GM18907 (cell line): ENCODE results near the gene DLEU7.

Experiments used
- ATAC-seq: cut with Tn5 transposase; IDR thresholded peaks from one replicate; pipeline ENCODE4 v1.9.1; 2021; ENCODE audit warnings: mild to moderate bottlenecking, moderate library complexity; ENCODE audit not compliant: unreplicated experiment

DLEU7 gene

DNA sequence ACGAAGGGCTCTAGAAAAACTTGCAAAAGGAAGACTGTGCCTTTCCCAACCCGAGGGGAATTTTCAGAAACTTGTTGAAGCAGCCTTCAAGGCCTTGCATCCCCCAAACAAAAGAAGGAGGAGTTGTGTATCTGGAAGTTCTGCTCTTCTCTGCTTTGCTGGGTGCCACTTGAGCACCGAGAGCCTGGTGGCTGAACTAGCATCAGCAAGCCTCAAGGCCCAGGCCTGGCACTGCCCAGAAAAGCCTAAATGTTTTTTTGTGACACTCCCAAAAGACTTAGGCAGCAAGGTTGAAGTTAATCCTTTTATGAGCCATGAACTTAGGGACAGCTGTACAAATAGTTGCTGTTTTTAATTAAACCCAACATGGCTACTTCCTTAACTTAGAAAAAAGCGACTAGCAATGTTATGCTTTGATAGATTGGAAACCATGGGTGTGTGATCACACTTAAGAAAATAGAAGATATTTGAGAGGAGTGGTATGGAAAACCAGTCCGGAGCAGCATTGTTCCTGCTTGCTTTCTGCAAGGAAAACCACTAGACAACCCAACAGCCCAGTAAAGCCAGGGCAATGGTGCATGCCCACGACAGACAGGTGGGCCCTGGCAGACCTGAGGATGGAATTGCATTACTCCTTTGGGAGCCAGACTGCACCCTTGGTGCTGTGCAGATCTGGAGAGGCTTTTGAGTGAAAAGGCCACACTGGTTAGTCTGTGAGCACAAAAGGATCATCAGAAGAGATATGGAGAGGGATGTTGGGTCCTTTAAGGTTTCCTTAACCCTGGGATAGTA is 788 bp upstream of the DLEU7 start:
- no peak for ATAC-seq

DNA sequence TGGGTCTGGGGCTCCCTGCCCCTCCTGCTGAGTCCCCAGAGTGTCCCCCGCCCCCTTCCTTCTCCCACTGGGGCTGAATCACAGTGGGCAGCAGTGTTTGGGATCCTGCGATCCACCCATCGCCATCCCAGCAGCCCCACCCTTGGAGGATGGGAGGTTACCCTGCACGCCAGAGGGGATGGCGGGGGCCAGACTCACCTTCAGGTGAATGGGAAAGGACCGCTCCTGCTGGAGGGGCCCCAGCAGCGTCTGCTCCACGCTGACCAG is 569 bp downstream of the DLEU7 start:
- ATAC-seq = no peak

DNA sequence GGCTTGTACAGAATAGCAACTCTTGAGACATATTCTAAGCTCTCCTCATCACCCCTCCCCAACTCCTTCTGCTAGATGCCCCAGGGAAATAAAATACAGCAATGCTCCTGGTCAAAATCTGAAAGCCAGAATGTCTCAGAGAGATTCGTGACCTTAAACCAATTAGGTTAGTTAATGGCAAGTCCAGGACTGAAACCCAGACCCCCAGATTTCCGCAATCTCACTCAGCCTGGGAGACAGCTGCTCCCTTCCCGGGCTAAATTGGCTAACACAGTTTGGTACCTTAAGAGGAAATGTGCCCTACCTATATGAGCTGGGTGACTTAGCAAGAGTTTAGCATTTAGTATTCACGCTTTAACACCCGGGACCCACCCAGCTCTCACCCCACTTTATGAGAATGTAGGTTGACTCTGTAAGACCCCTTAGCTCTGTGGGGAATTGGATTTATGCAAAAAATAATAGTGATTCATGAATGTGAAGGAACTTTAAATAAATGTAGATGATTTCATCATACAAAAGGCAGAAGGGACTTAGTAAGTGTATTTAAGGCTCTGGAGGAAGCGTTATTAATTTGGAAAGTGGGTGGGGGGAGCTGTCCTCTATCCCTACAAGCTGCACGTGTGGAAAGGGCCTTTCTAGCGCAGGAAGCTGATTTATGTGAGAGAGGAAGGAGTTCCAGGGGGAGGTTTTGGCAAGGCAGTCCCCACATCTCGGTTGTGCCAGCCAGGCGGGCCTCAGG is 1.1 kb downstream of the DLEU7 start:
- no peak for ATAC-seq

DNA sequence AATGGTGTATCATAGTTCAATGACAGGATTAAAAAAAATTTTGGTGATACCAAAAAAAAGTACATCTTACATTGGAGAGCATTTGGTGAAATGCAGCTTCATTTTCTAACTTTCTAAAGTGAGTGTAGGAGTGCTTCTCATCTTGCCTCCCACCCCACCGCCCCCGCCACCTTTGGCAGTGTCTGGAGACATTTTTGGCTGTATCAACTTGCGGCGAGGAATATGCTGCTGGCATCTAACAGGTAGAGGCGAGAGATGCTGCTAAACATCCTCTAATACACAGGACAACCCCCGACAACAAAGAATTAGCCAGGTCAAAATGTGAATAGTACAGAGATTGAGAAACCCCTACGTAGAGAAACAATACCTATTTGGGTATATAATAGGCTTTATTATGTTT is 1.7 kb downstream of the DLEU7 start:
- no peak for ATAC-seq

DNA sequence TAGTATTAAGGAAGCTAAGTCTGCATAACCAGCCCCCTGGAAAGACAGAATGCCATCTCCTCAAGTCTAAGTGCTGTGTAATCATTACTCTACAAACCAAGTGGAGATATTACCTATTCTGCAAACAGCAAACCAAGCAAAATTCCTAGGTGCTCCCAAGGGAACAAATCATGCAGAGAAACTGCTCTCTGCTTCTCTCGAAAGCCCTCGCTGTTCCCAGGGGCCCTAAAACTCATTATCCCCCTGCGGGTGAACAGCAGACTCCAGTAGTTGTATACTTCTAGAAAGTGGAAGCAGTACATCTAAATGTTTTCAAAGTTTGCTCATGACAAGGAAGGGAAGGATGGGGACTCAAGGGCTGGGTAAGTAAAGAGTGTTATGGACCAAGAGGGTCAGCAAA is 3.2 kb downstream of the DLEU7 start:
- no peak for ATAC-seq

DNA sequence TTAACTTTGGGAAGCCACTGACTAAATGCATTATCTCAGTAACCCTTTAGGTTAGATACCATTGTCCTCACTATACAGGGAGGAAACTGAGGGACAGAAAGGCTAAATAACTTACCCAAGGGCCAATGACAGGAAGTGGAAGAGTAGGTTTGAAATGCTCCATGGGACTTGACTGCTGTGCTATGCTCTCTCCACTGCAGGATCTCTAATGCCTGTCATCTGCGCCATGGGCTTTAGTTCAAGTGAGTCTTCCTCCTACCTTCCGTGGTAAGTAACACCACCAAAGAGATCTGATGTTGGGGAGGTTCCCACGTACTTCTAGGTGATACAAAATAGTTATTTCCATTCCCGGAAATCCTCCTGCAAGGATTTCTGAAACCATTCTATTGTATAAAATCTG is 3.7 kb downstream of the DLEU7 start:
- ATAC-seq = no peak

DNA sequence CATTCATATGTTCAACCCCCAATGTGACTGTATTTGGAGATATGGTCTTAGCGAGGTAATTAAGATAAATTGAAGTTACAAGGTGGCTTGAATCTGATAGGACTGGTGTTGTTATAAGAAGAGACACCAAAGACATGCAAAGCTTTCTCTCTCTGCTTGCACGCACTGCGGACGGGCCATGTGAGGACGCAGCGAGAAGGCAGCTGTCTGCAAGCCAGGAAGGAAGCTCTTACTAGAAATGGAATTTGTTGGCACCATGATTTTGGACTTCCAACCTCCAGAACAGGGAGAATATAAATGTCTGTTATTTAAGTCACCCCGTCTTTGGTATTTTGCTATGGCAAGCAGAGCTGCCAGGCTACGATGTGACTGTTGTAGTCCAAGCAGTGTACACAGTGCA is 4.8 kb downstream of the DLEU7 start:
- no peak for ATAC-seq

DNA sequence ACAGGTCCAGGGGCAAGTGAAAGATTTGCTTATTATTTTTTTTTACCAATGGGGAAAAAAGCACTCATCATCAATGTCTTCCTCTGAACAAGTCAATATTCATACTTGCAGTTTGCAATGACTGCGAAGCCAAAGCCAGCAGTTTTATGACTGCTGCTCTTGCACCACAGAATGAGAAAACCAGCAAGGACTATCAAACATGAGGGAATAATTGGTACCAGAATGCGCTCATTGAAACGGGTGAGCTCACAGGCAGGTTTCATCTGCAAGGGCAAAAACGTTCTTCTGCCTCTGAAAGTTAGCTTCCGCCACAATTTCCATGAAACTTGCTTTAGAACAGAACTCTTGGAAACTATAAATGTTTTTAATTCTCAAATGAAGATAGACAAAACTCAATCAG is 5.5 kb downstream of the DLEU7 start:
- no peak for ATAC-seq

DNA sequence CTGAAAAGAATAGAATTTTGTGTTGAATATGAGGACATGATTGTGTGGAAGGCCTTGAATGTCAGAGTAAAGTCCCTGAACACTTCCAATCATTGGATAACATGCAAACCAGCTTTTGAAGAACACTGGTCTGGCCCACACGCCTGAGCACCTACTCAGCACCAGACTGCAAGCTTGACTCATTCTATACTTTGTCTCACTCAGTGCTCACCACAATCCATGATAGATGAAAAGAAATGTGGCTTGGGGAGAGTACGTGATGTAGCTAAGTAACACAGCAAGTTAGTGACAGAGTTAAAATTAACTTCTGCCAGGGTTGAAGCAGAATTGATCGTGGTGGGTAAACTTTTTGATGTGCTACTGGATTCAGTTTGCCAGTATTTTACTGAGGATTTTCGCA is 12.0 kb downstream of the DLEU7 start:
- ATAC-seq = no peak

DNA sequence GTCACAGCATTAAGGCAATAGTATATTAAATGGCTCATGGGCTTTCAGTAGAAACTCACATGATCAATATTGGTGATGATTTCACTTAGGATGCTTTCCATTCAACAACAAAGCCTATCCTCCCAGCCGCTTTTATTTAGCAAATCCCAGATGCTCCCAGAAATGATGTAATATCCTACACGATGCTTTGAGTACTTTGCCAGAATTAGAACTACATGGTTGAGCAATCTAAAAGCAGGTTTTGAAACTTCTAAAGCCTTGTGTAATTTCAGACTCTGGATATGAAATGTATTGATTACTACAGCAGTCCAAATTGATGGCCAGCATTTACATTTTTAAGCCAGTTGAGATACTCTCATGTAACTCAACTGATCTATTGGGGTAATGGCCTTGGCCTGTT is 13.6 kb downstream of the DLEU7 start:
- no peak for ATAC-seq

DNA sequence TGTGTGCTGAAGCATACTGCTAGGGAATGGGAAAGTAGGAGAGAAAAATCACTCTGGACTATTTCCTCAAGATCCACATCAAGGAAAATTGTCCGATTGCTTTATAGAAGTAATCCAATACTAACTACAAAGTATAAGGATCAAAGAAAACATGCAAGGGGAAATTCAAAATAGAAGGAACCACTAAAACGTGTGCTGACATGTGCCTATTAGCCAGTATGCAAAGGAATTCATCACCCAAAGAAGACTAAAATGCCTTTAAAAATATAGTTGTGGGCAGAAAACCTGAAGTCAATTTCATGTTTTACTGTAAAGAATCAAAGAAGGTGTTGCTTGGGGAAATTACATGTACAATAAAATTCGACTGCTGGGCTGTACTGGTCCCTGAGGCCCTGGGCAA is 14.3 kb downstream of the DLEU7 start:
- ATAC-seq = no peak

DNA sequence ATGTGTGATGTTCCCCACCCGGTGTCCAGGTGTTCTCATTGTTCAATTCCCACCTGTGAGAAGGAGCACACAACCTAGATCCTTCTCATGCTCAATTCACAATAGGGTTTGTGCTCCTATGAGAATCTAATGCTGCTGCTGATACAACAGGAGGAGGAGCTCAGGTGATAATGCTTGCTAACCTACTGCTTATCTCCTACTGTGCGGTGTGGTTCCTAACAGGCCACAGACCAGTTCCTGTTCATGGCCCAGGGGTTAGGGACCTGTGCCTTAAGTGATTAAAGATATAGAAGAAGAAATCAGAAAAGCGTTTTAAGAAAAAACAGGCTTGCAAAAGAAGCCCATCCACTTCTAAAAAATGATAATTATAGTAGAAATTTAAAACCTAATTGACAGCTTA is 17.5 kb downstream of the DLEU7 start:
- ATAC-seq = no peak

DNA sequence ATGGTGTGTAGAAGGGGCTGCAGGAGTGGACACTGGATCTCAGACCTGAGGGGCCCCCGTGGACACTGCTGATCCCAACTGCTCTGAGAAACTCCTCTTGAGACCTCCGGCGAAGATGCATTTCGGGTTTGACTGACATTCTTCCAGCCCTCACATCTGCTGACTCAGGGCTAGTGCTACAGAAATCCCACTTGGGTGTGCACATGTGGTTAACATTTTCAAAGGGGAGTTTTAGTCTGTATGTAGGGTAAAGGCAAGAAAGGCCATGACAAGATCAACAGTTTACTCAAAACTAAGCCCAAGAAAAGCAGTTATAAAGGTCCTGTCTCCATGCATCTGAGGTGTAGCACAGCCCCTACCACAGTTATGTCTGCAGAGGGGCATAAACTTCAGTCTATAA is 31.2 kb downstream of the DLEU7 start:
- ATAC-seq = no peak

DNA sequence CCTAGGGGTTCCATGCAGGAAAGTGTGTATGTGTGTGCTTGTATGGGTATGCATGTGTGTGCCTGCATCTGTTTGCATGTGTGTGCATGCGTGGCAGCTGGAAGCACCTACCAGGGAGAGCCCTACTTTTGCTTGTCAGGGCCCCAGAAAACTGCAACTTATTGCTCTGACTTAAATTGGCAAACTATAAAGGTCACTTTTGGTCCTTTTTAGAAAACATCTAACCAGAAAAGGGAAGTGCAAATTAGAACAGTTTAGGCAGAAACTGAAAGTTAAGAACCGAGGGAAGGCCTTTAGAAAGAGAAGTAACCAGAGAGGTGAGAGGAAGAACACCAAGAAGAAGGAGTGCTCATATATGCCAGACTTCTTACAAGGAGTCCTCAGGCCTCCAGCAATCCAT is 32.5 kb downstream of the DLEU7 start:
- ATAC-seq = peak; percentile 91

DNA sequence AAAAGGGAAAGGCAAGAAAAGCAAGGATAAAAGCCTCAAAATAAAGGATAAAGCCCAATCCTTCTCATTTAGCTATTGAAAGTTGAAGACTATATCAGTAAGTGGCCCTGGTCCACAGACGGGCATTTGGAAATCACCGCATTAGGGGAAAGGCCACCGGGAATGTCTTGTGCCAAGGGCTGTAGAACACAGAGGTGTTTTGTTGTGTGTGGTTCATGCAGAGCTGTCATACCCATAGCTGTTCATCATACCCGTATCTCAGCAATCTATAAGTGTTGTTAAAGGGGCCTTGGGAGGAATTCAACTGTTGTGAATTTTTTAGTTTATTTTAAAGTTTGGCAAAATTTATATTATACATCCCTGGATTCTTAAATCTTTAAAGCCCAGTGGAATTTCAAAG is 33.0 kb downstream of the DLEU7 start:
- ATAC-seq = no peak

DNA sequence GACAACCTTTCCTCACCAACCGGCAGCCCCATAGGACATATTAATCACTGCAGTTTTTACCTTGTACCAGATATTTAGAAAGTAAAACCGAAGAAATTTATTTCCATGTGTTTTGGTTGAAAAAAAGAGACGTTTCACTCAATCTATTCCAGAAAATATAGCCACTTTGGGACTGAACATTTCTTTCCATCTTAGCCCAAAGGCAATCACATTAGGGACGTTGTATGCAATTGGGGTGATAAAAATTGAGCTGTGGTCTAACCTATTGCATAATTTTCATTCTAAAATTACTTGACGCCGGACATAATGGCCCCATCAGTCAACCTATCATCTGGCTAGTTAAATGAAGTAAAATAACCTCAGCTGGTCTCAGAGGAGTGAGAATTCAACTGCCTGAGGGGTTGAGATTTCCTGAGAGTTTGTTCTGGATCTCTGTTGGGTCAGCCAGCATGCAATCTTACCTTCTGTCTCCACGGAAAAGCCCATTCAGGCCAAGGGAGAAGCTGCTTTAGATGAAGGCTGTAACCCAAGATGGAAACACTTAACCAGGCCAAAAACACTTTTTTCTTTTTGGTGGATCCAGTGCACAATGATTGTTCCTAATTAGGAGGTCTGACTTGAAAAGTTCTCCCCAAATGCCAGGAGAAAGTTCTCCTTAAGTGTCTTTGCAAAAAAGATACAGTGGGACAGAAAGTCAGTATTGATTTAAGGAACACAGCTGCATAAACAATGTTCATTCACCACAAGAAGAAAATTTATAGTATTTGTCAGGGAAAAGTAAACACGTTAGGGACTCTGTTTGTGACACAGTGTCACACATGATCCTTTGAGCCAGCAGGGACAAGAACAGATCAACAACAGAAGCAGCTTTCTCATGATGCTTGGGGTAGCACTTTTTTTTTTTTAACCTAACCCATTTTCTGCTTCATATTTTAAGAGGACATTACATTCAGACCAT is 34.1 kb downstream of the DLEU7 start:
- ATAC-seq = no peak

DNA sequence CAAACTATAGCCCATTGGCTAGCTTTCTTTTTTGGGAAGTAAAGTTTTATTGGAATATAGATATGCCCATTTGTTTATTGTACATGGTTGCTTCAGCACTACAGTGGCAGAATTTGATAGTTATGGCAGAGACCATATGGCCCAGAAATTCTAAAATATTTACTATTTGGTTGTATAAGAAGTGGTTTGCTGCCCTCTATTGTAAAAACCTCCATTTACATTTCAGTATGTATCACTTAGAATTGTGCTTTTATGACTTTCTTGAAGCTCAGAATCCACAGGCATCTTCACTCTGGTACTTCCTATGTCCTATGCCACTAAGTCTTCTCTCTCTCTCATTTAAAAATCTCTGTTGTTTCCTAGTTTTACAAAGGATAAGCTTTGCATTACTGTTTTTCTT is 37.7 kb downstream of the DLEU7 start:
- no peak for ATAC-seq

DNA sequence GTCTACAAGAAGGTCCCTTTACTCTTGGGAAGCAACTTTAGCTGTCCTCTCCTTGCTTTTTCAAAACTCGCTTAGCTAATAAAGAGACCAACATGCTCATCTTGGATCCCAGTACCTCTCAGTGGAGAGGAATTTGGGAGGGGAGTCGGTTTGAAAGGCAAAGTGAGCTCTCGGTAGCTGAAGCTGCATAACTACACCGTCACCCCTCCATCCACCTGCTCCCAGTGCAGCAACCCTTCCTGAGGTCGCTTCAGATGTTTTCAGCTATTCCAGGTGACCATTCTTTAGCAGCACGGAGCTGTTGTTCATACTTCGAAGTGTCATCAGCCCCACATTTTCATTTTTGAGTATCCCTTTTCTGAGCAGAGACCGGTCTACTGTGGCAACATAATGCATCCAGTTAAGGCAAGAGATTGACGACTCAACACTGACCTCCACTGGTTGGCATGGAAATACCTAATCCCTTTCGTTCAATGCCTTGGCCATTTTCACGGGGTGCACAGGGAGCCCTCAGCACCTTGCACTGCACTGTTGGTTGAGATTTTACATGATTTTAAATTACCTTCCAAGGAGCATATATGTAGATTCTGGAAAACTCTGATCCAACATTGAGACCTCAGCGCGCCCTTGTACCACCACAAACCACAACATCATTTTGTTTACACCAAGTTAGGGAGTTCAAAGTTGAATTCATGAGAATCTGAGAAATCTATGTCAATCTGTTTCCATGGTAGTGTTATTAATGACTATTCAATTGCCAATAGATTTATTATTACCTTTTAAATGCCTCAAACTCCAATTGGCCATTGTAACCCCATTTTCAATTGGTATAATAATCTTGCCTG is 42.2 kb downstream of the DLEU7 start:
- peak; percentile 94 for ATAC-seq

DNA sequence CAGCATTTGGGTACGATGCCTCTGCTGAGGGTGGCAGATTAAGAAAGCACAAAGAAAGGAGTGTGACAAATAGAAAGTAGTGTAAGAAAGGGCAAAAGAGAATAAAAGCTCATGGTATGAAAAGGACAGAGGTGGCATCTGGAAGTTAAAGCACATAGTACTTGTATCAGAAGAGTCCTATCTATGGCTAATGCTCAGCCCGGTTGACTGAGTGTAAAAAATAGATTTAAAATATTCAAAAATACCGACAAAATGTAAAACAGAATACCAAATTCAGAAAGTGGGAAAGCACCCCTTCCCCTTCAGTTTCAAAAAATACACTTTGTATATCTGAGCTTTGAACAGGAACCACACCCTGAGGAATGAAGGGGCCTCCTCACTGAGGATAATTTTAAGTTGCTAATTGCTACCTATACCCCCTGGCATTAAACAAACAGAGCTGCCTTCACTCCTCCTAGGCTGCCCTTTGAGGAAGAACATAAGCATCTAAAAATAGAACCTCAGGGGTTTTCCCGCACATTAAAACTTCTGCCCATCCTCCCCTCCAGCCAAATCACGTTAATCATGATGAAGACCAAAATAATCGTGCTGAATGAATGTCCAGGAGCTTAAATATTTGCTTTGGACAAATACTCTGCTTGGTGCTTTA is 43.3 kb downstream of the DLEU7 start:
- ATAC-seq = no peak

DNA sequence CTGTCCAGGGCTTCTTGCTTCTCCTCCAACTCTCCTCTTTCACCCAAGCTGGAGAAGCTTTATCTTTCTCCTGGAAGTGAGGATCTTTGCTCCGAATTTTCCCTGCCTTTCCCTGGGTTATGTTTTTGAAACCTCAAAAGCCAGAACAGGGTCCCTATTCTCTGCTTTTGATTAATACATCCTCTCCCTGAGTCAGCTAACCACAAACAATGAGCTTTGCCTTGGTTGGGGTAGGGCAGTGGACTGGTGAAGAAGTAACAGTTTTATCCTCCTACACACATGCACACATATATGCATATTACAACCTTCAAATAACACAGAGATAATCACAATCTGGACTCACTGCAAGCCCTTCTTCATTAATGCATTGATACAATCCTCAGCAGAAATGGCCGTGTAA is 44.6 kb downstream of the DLEU7 start:
- no peak for ATAC-seq
